ENCODE measurements around the gene HEY2. TPM values are rescaled to one million over a fixed set of nuclear protein-coding genes. Genes with fewer than 3 reads are reported as not detected.
"Not testable (repeated sequence)": the region's sequence is repeated elsewhere in the genome, so short reads cannot be mapped to it uniquely, and the experiment has no call there.

Gene HEY2
- total RNA-seq, 2 donors from 2014 or later, result 26.5 to 40.9 TPM

DNA sequence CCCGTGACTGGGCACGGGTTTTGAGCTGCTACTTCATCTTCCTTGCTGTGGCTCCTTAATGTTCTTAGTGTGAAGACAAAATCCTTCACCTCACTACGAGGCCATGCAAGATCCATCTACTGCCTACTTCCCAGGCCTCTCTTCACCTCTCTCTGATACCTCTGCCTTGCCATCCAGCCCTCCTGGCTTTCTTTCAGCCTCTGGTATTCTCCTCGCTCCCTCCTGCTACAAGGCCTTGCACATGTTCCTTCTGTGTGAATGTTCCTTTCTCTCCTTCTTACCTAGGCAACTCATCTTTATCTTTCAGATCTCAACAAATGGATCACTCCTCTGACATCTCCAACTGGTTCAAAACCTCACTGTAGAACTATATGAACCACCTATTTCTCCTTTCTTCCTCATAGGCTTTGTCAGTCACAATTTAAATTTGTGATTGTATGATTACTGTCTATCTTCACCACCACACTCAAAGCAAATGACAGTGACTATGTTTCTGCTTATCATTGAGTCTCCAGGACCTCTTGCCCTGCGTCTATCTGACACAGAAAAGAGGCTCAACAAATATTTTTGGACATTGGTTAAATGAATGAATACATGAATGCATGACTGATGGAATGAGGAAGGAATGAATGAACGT, 19.8 kb downstream of the HEY2 start:
- DNase-seq (ENCODE audit: low spot score) (no peak), ATAC-seq (ENCODE audit: insufficient number of reproducible peaks, low FRiP score, low read depth) (no peak)
- H3K9me3 ChIP-seq, result no peaks in the 10 kb centered on the region
- H3K27me3 ChIP-seq (replicated peaks; ENCODE audit: insufficient read depth), result no peaks in the 10 kb centered on the region
- TF ChIP-seq, protein P1, sequence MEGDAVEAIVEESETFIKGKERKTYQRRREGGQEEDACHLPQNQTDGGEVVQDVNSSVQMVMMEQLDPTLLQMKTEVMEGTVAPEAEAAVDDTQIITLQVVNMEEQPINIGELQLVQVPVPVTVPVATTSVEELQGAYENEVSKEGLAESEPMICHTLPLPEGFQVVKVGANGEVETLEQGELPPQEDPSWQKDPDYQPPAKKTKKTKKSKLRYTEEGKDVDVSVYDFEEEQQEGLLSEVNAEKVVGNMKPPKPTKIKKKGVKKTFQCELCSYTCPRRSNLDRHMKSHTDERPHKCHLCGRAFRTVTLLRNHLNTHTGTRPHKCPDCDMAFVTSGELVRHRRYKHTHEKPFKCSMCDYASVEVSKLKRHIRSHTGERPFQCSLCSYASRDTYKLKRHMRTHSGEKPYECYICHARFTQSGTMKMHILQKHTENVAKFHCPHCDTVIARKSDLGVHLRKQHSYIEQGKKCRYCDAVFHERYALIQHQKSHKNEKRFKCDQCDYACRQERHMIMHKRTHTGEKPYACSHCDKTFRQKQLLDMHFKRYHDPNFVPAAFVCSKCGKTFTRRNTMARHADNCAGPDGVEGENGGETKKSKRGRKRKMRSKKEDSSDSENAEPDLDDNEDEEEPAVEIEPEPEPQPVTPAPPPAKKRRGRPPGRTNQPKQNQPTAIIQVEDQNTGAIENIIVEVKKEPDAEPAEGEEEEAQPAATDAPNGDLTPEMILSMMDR (IDR thresholded peaks at IDR 0.05), result no peak
- H3K36me3 ChIP-seq, result no peaks in the 10 kb centered on the region
- H3K27ac ChIP-seq, result no peak overlapping the region
- H3K4me1 ChIP-seq (ENCODE audit: control insufficient read depth in 1 of 2, low read depth in 2 of 2), result peaks cover 15 to 32% of the 10 kb centered on the region in 2 donors
- no peak overlapping the region for H3K4me3 ChIP-seq

DNA sequence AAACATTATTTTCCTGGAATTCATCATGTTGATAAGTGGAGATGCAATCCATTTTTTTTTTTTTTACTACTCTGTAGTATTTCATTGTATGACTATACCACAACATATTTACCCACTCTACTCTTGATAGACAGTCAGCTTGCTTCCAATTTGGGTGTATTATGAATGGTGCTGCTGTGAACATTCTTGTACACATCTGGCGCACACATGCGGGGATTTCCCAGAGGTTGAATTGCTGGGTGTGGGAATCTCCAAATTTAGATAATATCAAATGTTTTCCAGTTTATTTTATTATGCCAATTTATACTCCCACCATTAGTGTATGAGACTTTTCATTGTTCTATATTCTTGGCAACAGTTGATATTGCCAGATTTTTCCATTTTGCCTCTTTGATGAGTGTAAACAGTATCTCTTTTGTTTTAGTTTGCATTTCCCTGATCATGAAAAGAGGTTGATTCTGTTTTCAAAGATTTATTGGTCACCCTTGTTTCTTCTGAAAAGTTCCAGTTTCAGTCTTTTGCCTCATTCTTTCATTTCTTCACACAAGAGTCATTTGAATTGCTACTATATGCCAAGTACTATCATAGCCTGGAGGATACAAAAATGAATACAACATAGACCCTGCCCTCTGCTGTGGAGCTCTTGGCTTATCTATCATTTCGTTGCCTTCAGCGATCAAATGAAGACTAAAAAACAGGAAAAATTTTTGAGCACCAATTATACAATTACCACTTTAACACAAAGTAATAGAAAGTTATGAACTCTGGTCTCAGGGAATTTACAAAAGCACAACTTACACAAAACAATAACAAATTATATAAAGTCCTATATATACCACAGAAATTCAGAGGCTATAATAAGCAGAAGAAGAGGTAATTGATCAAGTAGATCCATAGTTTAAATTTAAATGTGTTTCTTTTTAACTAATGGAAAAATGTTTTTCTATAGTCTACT, 24.2 kb downstream of the HEY2 start:
- H3K27me3 ChIP-seq (replicated peaks; ENCODE audit: insufficient read depth), result no peaks in the 10 kb centered on the region
- peaks cover 0 to 8% of the 10 kb centered on the region in 2 donors for H3K4me1 ChIP-seq (ENCODE audit: control insufficient read depth in 1 of 2, low read depth in 2 of 2)
- TF ChIP-seq, protein P1 (IDR thresholded peaks at IDR 0.05), result no peak
- ATAC-seq (ENCODE audit: insufficient number of reproducible peaks, low FRiP score, low read depth) (no peak), DNase-seq (ENCODE audit: low spot score) (no peak)
- H3K4me3 ChIP-seq, result no peak overlapping the region
- H3K9me3 ChIP-seq, result no peaks in the 10 kb centered on the region
- no peak overlapping the region for H3K27ac ChIP-seq
- H3K36me3 ChIP-seq, result no peaks in the 10 kb centered on the region

DNA sequence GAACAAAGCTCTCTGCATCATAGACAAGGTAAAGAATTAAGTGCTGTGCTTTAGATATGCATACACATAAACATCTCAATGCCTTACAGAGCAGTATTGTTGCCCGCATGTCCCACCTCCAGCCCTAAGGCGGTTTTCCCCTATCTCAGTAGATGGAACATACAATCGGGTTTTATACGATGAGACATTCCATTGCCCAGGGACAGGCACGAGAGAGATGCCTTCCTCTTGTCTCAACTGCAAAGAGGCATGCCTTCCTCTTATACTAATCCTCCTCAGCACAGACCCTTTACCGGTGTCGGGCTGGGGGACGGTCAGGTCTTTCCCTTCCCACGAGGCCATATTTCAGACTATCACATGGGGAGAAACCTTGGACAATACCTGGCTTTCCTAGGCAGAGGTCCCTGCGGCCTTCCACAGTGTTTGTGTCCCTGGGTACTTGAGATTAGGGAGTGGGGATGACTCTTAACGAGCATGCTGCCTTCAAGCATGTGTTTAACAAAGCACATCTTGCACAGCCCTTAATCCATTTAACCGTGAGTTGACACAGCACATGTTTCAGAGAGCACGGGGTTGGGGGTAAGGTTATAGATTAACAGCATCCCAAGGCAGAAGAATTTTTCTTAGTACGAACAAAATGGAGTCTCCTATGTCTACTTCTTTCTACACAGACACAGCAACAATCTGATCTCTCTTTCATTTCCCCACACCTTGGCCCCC, 26.8 kb downstream of the HEY2 start:
- not testable (repeated sequence) for ATAC-seq (ENCODE audit: insufficient number of reproducible peaks, low FRiP score, low read depth); DNase-seq (ENCODE audit: low spot score); H3K4me1 ChIP-seq (ENCODE audit: control insufficient read depth in 1 of 2, low read depth in 2 of 2); H3K4me3 ChIP-seq; H3K27me3 ChIP-seq (replicated peaks; ENCODE audit: insufficient read depth); H3K9me3 ChIP-seq; H3K27ac ChIP-seq; H3K36me3 ChIP-seq

DNA sequence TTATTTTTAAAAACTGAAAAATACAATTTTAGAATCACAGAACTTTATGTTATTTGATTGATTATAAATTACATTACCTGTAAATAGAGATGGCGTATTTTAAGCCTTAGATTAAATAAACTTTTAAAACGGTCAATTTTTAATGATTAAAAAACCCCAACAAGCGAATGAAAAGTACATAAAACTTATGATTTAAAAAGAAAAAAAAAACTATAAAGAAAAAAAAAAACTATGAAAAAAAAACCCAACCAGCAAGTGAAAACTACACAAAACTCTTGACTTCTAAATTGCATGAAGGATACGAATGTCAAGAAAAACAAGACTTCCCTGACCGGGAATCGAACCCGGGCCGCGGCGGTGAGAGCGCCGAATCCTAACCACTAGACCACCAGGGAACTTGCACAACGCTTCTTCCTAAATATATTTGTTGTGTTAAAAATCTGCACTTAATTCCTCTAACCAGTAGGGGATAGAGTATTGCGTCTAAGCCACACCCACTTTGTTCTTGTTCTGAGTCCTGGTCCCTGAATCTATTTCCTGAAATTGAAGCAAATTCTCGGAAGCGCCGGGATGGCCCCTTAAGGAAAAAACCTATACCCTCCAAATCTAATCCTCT, 30.6 kb downstream of the HEY2 start:
- peak overlapping the region; percentile 95 for H3K4me3 ChIP-seq

More for the DNA sequence above, 30.6 kb downstream of the HEY2 start:
- Histone ChIP-seq H3K9me3 (no peaks in the 10 kb centered on the region), H3K36me3 (no peaks in the 10 kb centered on the region), H3K27me3 (replicated peaks; ENCODE audit: insufficient read depth) (no peaks in the 10 kb centered on the region), H3K27ac (peak overlapping the region; percentile 96 to 98), H3K4me1 (ENCODE audit: control insufficient read depth in 1 of 2, low read depth in 2 of 2) (peaks cover 5 to 6% of the 10 kb centered on the region in 2 donors)
- peak; percentile 99 for ATAC-seq (ENCODE audit: insufficient number of reproducible peaks, low FRiP score, low read depth)
- TF ChIP-seq, protein P1 (IDR thresholded peaks at IDR 0.05), result peak; percentile 39
- no peak for DNase-seq (ENCODE audit: low spot score)
